Right renal cortex interstitium (tissue), 3 donors: ENCODE data around the gene DDX19B. TPM values are rescaled to one million over a fixed set of nuclear protein-coding genes. Genes with fewer than 3 reads are reported as not detected.
"Not testable (repeated sequence)": the region's sequence is repeated elsewhere in the genome, so short reads cannot be mapped to it uniquely, and the experiment has no call there.

ENCODE experiments used
- DNase-seq, 3 donors: peaks; one replicate each; pipeline ENCODE4 v3.0.0-alpha.2; 2013; ENCODE audit warnings: low read depth in 3 of 3, low spot score in 2 of 3
- polyA plus RNA-seq, 3 donors: library from polyadenylated mRNA; unstranded; fragments of 120-200 nt; gene quantifications; one replicate each; pipeline ENCODE4 v1.2.1, GENCODE V29; 2013; ENCODE audit not compliant: insufficient read length in 3 of 3

The DDX19B gene
- polyA plus RNA-seq, 3 donors: 36.2 to 43.9 (median 40.6) TPM

GRCh38 chr16:70276392-70276791 is 22.6 kb upstream of the DDX19B start:
- DNase-seq: no peak

DNA sequence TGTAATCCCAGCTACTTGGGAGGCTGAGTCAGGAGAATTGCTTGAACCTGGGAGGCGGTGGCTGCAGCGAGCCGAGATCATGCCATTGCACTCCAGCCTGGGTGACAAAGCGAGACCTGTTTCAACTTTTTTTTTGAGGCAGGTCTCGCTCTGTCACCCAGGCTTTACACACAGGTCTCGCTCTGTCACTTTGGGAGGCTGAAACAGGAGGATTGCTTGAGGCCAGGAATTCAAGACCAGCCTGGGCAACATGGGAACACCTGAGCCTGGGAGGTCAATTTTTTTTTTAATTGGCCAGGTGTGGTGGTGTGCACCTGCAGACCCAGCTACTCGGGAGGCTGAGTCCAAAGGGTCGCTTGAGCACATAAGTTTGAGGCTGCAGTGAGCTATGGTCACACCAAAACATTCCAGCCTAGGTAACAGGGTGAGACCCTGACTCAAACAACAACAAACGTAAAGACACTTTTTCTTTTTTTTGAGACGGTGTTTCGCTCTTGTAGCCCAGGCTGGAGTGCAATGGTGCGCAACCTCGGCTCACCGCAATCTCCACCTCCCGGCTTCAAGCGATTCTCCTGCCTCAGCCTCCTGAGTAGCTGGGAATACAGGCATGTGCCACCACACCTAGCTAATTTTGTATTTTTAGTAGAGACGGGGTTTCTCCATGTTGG is 11.5 kb upstream of the DDX19B start:
- not testable (repeated sequence) for DNase-seq

DNA sequence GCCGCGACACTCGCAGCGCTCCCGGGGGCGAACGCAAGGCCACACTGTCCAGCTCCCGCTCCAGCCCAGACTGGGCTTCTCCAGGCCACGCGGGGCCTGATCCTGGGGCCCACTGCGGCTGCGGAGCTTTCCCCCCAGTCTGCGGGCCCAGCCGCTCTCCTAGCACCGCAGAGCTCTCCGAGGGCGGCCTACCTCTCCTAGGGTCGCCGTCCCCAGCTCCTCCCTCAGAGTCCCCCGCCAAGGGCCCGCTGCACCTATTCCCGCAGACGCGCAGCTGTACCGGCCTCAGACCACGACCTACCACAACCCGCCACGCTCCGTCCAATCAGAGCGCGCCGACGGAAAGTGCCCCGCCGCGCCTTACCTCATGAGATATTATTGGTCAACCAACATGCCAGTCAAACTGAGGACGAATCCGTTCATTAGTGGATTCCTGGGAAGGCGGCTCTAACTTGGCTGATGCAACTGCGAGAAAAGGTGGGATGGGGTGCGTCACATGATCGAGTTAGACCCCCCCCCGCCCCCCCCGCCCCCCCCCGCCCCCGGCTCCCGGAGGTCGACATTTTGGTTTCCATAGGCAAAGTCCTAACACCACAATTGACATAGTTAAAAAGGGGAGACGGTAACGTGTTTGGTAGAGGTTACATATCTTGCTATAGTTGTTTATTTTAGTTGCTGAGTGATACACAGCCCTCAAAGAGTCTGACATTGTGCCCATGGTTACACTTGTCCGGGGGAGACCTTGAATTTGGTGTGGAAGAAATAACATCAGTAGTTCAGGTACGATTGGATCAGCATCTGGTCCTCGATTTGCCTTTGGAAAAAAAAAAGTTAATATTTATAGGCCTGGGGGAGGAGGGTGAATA is 9.5 kb upstream of the DDX19B start, which contains the start of gene AARS1:
AARS1 (minus strand) TSS at position 278 of the 866 bp plus-strand sequence. CDS start 6,743 bp downstream, outside the sequence.
- peak; percentile 98 to 100 (median 100) for DNase-seq

DNA sequence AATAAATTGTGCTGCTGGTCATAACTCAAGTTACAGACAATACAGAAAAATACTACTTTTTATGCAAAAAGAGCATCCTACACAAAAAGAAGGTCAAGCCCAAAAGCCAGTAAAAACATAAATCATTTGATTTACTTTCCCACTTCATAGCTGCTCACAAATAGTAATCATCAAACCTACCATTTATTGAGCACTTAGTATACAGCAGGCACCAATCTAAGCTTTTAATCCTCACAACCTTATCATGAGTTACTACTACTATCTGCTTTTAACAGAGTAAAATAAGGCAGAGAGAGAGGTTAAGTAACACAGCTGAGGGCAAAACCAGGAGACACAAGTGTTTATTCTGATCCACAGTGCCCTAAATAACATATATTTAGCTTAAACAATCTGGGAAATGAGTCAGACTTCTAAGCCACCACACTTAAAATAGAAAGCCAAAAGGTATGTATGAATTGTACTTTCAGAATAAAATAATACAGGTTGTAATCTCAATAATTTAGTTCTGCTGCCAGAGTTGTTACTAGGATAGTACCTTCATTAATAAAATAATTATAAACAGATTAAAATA is 8.0 kb upstream of the DDX19B start:
- DNase-seq: no peak

DNA sequence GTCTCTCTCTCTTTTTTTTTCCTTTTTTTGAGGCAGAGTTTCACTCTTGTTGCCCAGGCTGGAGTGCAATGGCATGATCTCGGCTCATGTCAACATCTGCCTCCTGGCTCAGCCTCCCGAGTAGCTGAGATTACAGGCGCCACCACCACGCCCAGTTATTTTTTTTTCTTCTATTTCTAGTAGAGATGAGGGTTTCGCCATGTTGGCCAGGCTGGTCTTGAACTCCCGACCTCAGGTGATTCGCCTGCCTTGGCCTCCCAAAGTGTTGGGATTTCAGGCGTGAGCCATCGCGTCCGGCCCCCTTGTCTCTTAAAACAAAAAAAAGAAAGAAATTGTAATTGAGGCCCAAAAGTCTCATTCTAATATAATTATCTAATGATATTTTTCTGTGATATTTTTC is 6.8 kb upstream of the DDX19B start:
- DNase-seq: not testable (repeated sequence)

DNA sequence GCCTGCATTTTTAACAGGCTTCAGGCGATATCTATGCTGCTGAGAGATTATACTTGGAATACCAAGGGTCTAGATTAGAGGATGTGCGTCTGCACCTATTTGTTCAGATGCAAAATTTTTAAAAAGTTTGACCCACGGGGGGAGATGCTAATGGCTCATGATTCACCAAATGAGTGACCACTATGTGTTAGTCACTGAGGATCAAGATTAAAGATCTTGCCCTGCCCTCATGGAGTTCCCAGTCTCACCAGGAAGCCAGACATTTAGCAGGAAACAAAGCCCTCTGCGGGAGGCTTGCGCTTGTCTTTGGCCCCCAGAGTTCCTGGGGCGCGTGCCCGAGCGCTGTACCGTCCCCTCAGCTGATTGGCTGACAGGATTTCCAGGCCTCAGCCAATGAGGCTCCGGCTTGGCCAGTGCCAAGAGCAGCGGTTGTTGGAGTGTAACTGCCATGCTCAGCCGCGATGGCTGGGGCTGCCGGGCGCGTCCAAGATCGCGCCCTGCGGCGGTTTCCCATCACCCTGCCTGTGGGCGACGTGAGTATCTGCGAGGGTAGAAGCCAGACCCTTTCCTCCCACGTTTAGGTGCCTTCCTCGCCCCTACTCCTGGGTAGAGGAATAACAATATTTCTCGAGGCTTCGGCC is 4.5 kb upstream of the DDX19B start:
- DNase-seq: no peak

GRCh38 chr16:70295634-70296033 is 3.4 kb upstream of the DDX19B start:
- no peak for DNase-seq

DNA sequence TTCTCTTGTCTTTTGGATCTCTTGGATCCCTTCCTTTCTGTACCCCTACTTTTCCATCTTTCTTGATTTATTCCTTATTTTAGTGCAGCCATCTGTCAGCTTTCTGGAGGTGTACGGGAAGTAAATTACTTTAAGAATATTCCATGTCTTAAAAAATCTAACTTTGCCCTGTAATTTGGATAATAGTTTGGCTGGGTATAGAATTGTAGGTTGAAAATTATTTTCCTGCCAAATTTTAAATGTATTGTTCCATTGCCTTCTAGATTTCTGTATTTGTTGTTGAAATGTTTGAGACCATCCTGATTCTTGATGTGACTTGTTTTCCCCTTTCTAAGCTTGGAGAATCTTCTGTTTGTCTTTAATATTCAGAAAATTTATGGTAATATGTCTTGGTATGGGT is 2.1 kb downstream of the DDX19B start:
- no peak for DNase-seq

DNA sequence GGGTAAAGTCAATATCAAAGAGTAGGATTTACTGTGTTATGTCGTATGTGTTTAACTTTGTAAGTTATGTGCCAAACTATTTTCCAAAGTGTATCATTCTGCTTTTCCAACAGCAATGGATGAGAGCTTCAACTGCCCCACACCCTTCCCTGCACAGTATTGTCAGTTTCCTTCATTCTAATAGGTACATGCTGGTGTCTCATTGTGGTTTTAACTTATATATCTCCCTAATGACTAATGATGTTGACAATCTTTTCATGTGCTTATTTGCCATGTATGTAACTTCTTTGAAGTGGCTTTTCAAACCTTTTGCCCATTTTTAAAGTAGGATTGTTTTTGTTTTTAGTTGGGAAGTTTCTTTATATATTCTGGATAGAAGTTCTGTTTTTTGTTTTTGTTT is 3.8 kb downstream of the DDX19B start:
- DNase-seq: no peak

- no peak for DNase-seq
Measured at GRCh38 chr16:70304892-70305448, 6.0 kb downstream of the DDX19B start.

DNA sequence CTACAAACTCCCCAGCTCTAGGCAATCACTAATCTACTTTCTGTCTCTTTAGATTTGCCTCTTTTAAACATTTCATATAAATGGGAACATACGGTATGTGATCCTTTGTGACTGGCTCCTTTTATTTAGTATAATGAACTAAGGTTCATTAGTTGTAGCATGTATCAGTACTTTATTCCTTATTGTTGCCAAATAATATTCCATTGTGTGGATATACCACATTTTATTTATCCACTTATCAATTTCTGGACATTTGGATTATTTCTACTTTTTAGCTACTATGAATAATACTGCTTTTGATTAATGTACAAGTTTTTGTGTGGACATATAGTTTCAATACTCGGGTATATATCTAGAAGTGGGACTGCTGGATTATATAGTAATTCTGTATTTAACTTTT is 7.9 kb downstream of the DDX19B start:
- DNase-seq: no peak

DNA sequence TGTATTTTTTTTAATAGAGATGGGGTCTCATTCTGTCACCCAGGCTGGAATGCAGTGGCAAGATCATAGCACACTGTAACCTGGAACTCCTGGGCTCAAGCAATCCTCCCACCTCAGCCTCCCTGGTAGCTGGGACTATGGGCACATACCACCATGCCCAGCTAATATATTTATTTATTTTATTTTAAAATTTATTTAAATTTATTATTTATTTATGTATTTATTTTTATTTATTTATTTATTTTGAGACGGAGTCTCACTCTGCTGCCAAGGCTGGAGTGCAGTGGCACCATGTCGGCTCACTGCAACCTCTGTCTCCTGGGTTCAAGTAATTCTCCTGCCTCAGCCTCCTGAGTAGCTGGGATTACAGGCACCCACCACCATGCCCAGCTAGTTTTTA is 8.7 kb downstream of the DDX19B start:
- DNase-seq: not testable (repeated sequence)

DNA sequence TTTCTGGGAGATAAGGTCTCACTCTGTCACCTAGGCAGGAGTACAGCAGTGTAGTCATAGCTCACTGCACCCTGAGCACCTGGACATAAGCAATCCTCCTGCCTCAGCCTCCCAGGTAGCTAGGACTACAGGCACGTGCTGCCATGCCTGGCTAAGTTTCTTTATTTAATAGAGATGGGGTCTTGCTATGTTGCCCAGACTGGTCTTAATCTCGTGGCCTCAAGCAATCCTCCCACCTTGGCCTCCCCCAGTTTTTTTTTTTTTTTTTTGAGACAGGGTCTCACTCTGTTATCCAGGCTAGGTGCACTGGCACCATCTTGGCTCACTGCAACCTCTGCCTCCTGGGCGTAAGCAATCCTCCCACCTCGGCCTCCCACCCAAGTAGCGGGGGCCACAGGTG is 21.1 kb downstream of the DDX19B start:
- DNase-seq: no peak

DNA sequence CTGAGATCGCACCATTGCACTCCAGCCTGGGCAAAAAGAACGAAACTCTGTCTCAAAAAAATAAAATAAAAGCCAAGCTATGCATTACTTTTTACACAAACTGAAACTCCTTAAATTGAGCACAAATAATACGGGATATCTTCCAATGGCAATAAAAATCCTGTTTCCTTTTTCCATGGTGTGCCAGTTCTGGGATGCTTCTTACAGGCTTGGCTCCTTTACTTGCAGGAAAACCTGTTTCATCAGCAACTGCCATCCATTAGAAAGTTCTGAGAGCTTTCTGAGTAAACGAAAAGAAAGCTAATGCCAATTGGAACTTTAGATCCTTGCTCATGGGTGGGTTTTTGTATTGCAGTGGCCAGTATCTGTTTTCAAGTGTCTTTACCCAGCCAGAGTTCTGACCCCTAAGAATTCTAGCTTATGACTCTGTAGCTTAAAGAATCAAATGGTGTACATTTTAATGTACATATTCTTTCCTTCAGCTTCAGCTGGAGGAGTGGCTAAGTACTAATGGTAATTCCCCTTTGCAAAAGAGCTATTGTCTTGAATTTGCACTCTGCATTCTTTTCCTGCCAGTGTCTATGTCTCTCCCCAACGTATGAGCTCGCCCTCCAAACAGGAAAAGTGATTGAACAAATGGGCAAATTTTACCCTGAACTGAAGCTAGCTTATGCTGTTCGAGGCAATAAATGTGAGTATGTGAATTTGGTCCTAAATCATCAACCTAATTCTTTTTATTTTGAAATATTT is 26.2 kb downstream of the DDX19B start:
- no peak for DNase-seq

DNA sequence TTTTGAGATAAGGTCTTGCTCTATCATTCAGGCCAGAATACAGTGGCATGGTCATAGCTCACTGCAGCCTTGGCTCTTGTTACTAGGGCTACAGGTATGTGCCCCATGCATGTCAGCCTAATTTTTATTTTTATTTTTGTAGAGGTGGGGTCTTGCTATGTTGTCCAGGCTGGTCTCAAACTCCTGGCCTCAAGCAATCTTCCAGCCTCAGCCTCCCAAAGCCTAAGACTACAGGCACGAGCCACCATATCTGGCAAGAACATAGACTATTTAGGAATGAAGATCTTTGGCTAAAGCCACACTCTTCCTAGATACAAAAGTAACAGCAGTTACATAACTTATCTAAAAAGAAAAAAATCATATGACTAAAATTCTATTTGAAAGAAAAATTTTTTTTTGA is 32.1 kb downstream of the DDX19B start:
- no peak for DNase-seq

- DNase-seq: no peak
Measured at GRCh38 chr16:70331588-70332358, 32.8 kb downstream of the DDX19B start.

- DNase-seq: not testable (repeated sequence)
Measured at GRCh38 chr16:70332728-70333127, 33.7 kb downstream of the DDX19B start.

DNA sequence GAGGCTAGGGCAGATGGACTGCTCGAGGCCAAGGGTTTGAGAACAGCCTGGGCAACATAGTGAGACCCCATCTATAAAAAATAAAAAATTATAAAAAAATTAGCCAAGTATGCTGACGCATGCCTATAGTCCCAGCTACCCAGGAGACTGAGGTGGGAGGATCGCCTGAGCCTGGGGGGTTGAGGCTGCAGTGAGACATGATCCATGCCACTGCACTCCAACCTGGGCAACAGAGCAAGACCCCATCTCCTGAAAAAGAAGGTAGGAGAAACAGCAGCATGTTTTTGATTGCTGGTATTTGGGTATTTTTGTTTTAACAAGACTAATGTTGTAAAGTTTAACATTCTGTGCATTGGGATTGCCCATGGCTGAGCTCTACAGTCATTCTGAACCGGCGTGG is 38.8 kb downstream of the DDX19B start:
- no peak for DNase-seq

- DNase-seq: no peak
Measured at GRCh38 chr16:70341600-70341999, 42.6 kb downstream of the DDX19B start.
